Stimulated activated memory B cell treated with anti-CD40 and anti-IgM and Interleukin-4, amounts not matched to agents 10 μg/mL and 1 μg/mL and 100 μg/mL, for 72 hours (primary cell): ENCODE data around the gene IQGAP2.
"Not testable (repeated sequence)": the region's sequence is repeated elsewhere in the genome, so short reads cannot be mapped to it uniquely, and the experiment has no call there.

Experiments used
- ATAC-seq: fragments of 150-1000 bp; cut with Tn5 transposase; 2 replicates; pipeline ENCODE4 v1.10.0; 2021
- H3K27ac Mint-ChIP-seq: one replicate; pipeline ENCODE4 v1.8.0; 2022; ENCODE audit warnings: mild to moderate bottlenecking, mixed read lengths
- H3K27me3 Mint-ChIP-seq: one replicate; pipeline ENCODE4 v1.8.0; 2022; ENCODE audit warnings: mixed read lengths
- H3K36me3 Mint-ChIP-seq: one replicate; pipeline ENCODE4 v1.8.0; 2022; ENCODE audit warnings: mixed read lengths
- H3K4me1 Mint-ChIP-seq: one replicate; pipeline ENCODE4 v1.8.0; 2022; ENCODE audit warnings: mixed read lengths
- H3K4me3 Mint-ChIP-seq: one replicate; pipeline ENCODE4 v1.8.0; 2022; ENCODE audit warnings: mild to moderate bottlenecking, moderate library complexity, mixed read lengths
- H3K9me3 Mint-ChIP-seq: one replicate; pipeline ENCODE4 v1.8.0; 2022; ENCODE audit warnings: mixed read lengths

The IQGAP2 gene, protein sequence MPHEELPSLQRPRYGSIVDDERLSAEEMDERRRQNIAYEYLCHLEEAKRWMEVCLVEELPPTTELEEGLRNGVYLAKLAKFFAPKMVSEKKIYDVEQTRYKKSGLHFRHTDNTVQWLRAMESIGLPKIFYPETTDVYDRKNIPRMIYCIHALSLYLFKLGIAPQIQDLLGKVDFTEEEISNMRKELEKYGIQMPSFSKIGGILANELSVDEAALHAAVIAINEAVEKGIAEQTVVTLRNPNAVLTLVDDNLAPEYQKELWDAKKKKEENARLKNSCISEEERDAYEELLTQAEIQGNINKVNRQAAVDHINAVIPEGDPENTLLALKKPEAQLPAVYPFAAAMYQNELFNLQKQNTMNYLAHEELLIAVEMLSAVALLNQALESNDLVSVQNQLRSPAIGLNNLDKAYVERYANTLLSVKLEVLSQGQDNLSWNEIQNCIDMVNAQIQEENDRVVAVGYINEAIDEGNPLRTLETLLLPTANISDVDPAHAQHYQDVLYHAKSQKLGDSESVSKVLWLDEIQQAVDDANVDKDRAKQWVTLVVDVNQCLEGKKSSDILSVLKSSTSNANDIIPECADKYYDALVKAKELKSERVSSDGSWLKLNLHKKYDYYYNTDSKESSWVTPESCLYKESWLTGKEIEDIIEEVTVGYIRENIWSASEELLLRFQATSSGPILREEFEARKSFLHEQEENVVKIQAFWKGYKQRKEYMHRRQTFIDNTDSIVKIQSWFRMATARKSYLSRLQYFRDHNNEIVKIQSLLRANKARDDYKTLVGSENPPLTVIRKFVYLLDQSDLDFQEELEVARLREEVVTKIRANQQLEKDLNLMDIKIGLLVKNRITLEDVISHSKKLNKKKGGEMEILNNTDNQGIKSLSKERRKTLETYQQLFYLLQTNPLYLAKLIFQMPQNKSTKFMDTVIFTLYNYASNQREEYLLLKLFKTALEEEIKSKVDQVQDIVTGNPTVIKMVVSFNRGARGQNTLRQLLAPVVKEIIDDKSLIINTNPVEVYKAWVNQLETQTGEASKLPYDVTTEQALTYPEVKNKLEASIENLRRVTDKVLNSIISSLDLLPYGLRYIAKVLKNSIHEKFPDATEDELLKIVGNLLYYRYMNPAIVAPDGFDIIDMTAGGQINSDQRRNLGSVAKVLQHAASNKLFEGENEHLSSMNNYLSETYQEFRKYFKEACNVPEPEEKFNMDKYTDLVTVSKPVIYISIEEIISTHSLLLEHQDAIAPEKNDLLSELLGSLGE (N-terminal part only)

DNA sequence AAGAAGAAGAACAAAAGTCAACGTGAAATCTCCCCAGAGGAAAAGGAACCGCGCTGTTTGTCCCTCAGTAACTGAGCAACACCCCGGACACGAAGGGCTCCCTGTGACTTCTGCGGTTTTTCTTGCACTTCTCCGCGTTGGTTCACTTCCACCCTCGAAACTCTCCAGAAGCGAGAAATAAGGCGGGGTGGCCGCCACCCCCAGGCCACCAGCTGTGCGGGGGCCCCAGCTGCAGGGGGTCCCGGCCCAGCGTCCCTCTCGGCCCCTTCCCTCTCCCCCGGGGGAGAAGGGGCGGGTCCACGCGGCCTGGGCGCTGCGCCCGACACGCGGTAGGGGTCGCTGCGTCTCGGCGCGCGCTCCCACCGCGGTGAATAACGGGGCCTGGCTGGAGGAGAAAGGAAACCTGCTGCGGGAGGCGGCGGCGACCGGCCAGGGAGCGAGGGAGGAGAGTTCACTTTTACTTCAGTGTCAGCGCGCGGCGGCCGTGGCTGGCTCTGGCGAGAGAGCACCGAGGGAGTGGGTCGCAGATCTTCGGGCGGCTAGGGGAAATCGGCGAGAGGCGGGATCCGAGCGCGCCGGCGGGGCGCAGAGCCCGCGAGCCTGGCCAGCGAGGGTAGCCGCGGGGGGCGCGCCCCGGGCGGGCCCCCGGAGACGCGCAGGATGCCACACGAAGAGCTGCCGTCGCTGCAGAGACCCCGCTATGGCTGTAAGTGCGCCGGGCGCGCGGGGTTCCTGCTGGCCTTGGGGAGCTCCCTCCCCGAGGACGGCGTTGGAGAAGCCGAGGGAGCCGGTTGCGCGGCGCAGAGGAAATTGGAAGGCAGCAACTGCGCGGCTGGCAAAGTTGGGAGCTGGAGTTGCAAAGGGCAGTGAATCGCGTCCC, at the start of gene IQGAP2:
TSS of gene IQGAP2 (plus strand) at position 400 of the 880 bp plus-strand sequence. CDS start at position 661, 261 bp downstream.
- H3K27ac Mint-ChIP-seq, result peak within 1 kb of the TSS; percentile 93
- H3K4me3 Mint-ChIP-seq, result peak within 1 kb of the TSS; percentile 99
- peak; percentile 86 for ATAC-seq
- peaks cover 29% of the 10 kb centered on the region for H3K27me3 Mint-ChIP-seq
- no peaks in the 10 kb centered on the region for H3K9me3 Mint-ChIP-seq
- no peaks in the 10 kb centered on the region for H3K36me3 Mint-ChIP-seq
- peaks cover 40% of the 10 kb centered on the region for H3K4me1 Mint-ChIP-seq

DNA sequence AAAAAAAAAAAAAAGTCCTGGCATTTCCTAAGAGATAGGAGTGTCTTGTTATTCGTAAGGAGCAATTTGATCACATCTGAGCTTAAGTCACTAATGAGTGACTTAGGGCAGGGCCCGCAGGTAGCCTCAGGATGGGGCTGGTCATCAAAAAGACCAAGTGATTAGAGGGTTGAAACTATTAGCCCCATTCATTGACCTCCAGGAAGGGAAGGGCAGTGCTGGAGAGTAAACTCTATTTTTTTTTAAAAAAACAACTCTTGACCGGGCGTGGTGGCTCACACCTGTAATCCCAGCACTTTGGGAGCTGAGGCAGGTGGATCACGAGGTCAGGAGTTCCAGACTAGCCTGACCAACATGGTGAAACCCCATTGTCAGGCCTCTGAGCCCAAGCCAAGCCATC, 46.2 kb upstream of the IQGAP2 start:
- Mint-ChIP-seq H3K27ac (no peak overlapping the region), H3K4me1 (peaks cover 6% of the 10 kb centered on the region)

DNA sequence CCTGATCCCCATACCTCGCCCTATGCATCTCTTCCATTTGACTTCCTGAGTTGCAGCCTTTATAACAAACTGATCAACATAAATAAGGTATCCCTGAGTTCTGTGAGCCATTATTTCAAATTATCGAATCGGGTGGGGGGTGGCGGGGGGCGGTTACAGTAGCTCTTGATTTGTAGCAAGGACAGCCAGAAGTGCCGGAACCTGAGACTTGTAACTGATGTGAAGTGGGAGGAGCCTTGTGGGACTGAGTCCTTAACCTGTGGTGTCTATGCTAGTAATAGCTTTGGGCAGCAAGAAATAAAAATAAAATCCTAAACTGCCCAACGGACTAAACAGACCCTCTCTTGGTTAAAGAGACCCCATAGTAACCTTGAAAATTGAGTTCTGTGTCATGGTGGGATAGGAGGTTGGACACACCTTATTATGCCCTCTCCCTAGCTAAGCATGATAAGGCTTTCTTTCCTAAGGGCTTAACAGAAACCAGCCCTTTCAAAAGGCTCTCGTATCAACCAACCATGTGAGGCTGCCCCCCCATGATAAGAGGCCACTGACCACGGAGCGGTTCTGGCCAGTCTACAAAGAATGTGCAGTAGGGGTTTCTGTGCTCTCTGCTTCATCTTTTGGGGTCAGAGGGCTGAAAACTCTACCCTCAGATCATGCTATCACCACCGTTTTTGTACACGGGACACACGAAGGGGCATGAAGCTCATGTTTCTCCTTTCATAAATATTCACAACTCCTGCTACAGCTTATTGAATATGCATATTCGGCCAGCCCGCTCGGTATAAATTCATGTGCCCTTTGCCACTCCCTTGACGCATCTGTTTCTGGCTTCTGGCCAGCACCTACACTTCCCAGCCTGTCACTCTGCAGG, 39.5 kb upstream of the IQGAP2 start:
- Mint-ChIP-seq H3K27ac (no peak overlapping the region), H3K4me3 (no peak overlapping the region), H3K9me3 (no peaks in the 10 kb centered on the region), H3K4me1 (no peaks in the 10 kb centered on the region), H3K27me3 (peaks cover 33% of the 10 kb centered on the region), H3K36me3 (no peaks in the 10 kb centered on the region)
- ATAC-seq, result no peak

More for the DNA sequence above, 46.2 kb upstream of the IQGAP2 start:
- Mint-ChIP-seq H3K9me3 (peaks cover 5% of the 10 kb centered on the region), H3K4me3 (no peak overlapping the region), H3K36me3 (no peaks in the 10 kb centered on the region), H3K27me3 (peaks cover 35% of the 10 kb centered on the region)
- no peak for ATAC-seq

- Mint-ChIP-seq H3K4me3 (no peak overlapping the region), H3K27me3 (peaks cover 27% of the 10 kb centered on the region), H3K9me3 (no peaks in the 10 kb centered on the region), H3K27ac (no peak overlapping the region), H3K4me1 (no peaks in the 10 kb centered on the region), H3K36me3 (no peaks in the 10 kb centered on the region)
- no peak for ATAC-seq
These were observed 38.9 kb upstream of the IQGAP2 start for GRCh38 chr5:76364226-76364589.

DNA sequence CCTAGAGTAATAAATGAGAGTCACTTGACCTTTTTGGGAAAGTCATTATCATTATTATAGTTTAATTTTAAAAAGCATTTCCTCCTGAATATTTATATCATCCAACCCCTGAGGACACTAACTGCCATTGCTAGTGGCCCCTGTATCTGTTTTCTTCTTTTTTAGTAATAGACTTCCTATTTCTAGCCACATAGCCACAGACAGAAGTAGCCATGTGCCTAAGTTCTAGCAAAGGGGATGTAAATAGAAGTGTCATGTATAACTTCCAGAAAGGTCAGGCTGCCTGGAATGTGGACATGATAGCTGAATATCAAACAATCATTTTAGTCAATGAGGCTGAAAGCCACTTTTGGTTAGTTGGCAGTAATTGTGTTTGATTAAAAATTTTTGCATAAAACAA, 37.5 kb upstream of the IQGAP2 start:
- H3K4me1 Mint-ChIP-seq, result no peaks in the 10 kb centered on the region
- no peak overlapping the region for H3K4me3 Mint-ChIP-seq
- no peak for ATAC-seq
- H3K9me3 Mint-ChIP-seq, result no peaks in the 10 kb centered on the region
- no peak overlapping the region for H3K27ac Mint-ChIP-seq
- no peaks in the 10 kb centered on the region for H3K36me3 Mint-ChIP-seq
- H3K27me3 Mint-ChIP-seq, result peaks cover 19% of the 10 kb centered on the region

- Mint-ChIP-seq H3K27me3 (peaks cover 19% of the 10 kb centered on the region), H3K9me3 (no peaks in the 10 kb centered on the region), H3K27ac (peak overlapping the region; percentile 38), H3K4me1 (no peaks in the 10 kb centered on the region), H3K36me3 (no peaks in the 10 kb centered on the region), H3K4me3 (no peak overlapping the region)
- ATAC-seq, result no peak
These were observed 36.5 kb upstream of the IQGAP2 start for GRCh38 chr5:76366596-76366995.

- peak overlapping the region; percentile 38 for H3K27ac Mint-ChIP-seq
- no peaks in the 10 kb centered on the region for H3K4me1 Mint-ChIP-seq
- H3K27me3 Mint-ChIP-seq, result peaks cover 18% of the 10 kb centered on the region
- no peak overlapping the region for H3K4me3 Mint-ChIP-seq
- no peaks in the 10 kb centered on the region for H3K36me3 Mint-ChIP-seq
- no peaks in the 10 kb centered on the region for H3K9me3 Mint-ChIP-seq
- ATAC-seq, result peak; percentile 51
These were observed 35.3 kb upstream of the IQGAP2 start for GRCh38 chr5:76367623-76368371.

- Mint-ChIP-seq H3K27me3 (peaks cover 18% of the 10 kb centered on the region), H3K36me3 (no peaks in the 10 kb centered on the region), H3K27ac (no peak overlapping the region), H3K9me3 (no peaks in the 10 kb centered on the region), H3K4me1 (no peaks in the 10 kb centered on the region), H3K4me3 (no peak overlapping the region)
- ATAC-seq, result no peak
These were observed 34.1 kb upstream of the IQGAP2 start for GRCh38 chr5:76368941-76369340.

DNA sequence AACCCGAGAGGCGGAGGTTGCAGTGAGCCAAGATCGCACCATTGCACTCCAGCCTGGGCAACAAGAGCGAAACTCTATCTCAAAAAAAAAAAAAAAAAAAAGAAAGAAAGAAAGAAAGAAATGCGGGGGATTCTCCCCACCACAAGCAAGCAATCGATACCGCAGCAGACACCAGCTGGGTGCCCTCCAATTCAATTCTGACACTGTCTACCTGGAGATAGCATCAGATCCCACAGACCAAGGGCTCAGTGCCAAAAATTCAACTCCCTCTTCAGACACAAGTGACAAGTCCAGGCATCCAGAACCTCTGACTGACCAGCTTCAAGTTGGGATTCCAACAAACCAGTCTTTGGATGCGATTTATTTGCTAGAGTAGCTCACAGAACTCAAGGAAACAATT, 33.4 kb upstream of the IQGAP2 start:
- H3K9me3 Mint-ChIP-seq, H3K4me3 Mint-ChIP-seq, H3K4me1 Mint-ChIP-seq, H3K27ac Mint-ChIP-seq, ATAC-seq, H3K36me3 Mint-ChIP-seq: not testable (repeated sequence)
- peaks cover 18% of the 10 kb centered on the region for H3K27me3 Mint-ChIP-seq

DNA sequence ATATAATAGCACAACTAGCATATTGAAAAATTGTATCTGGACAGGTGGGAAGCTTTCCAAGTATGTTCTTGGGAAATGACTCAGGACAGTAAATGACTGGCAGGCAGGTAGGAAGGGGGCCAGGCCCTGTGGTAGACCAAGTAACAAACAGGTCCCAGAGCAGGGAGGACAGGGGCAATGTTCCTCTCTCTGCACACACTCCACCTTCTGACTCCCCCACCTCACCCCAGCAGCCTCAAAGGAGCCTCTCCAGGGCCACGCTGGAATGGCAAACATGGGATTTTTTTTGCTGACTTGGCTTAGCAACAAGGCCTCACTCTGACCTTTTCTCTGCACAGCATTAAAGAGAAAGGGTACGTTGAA, 31.1 kb upstream of the IQGAP2 start:
- H3K27ac Mint-ChIP-seq, result no peak overlapping the region
- H3K27me3 Mint-ChIP-seq, result peaks cover 9% of the 10 kb centered on the region
- H3K4me3 Mint-ChIP-seq, result no peak overlapping the region
- no peaks in the 10 kb centered on the region for H3K9me3 Mint-ChIP-seq
- no peak for ATAC-seq
- H3K36me3 Mint-ChIP-seq, result no peaks in the 10 kb centered on the region
- no peaks in the 10 kb centered on the region for H3K4me1 Mint-ChIP-seq

GRCh38 chr5:76372323-76373054, 30.6 kb upstream of the IQGAP2 start:
- Mint-ChIP-seq H3K4me1 (no peaks in the 10 kb centered on the region), H3K36me3 (no peaks in the 10 kb centered on the region)

GRCh38 chr5:76376148-76376865, 26.8 kb upstream of the IQGAP2 start:
- H3K36me3 Mint-ChIP-seq, result no peaks in the 10 kb centered on the region
- no peak for ATAC-seq
- no peaks in the 10 kb centered on the region for H3K9me3 Mint-ChIP-seq
- no peak overlapping the region for H3K27ac Mint-ChIP-seq
- H3K27me3 Mint-ChIP-seq, result peaks cover 9% of the 10 kb centered on the region
- H3K4me1 Mint-ChIP-seq, result no peaks in the 10 kb centered on the region
- H3K4me3 Mint-ChIP-seq, result no peak overlapping the region

More at GRCh38 chr5:76372323-76373054, 30.6 kb upstream of the IQGAP2 start:
- H3K27ac Mint-ChIP-seq, result no peak overlapping the region
- peaks cover 9% of the 10 kb centered on the region for H3K27me3 Mint-ChIP-seq
- ATAC-seq, result no peak
- no peak overlapping the region for H3K4me3 Mint-ChIP-seq
- H3K9me3 Mint-ChIP-seq, result no peaks in the 10 kb centered on the region
